HG02571 (cell line): Measurements from ENCODE around the gene CPLX1.
"Not testable (repeated sequence)": the region's sequence is repeated elsewhere in the genome, so short reads cannot be mapped to it uniquely, and the experiment has no call there.

Experiments
- ATAC-seq: cut with Tn5 transposase; IDR thresholded peaks from one replicate; pipeline ENCODE4 v1.9.1; 2021; ENCODE audit warnings: mild to moderate bottlenecking, moderate library complexity; ENCODE audit not compliant: unreplicated experiment

Gene CPLX1

GRCh38 chr4:740656-741282 is 85.2 kb downstream of the CPLX1 start:
- no peak for ATAC-seq

- no peak for ATAC-seq
Measured at GRCh38 chr4:740011-740410, 85.9 kb downstream of the CPLX1 start.

GRCh38 chr4:739569-739968 is 86.4 kb downstream of the CPLX1 start:
- no peak for ATAC-seq

- no peak for ATAC-seq
Measured at GRCh38 chr4:738781-739280, 87.1 kb downstream of the CPLX1 start.

GRCh38 chr4:736561-736960 is 89.4 kb downstream of the CPLX1 start:
- ATAC-seq = not testable (repeated sequence)

GRCh38 chr4:735583-735982 is 90.3 kb downstream of the CPLX1 start:
- no peak for ATAC-seq
